IMR-90 (cell line): ENCODE data around the gene DPYSL5. TPM values are rescaled to one million over a fixed set of nuclear protein-coding genes. Genes with fewer than 3 reads are reported as not detected.

Experiments
- ATAC-seq: fragments of 200-7000 bp; cut with Tn5 transposase; 2 replicates; pipeline ENCODE4 v1.9.1; 2020; ENCODE audit warnings: low read depth, mild to moderate bottlenecking, moderate library complexity
- BruUV-seq: library from RNA; stranded (reverse); fragments of 400-500 nt; replicated peaks from 2 replicates; lab custom pipeline; 2021; lab: Mats Ljungman, UMichigan
- CTCF ChIA-PET: fragments of 300-600 bp; formaldehyde crosslinking; extraction: SDS; loops from one replicate; lab custom pipeline; 2021; ENCODE audit warnings: antibody characterized with exemption; lab: Yijun Ruan, JAX
- POLR2A ChIA-PET: fragments of 300-600 bp; sonication (Branson Sonifier 250); formaldehyde crosslinking; loops from one replicate; lab custom pipeline; 2022; ENCODE audit warnings: antibody characterized with exemption; ENCODE audit not compliant: unreplicated experiment; lab: Charles Lee
- DNase-seq: peaks from one replicate; pipeline ENCODE4 v3.0.0; 2013
- H2AFZ ChIP-seq: replicated peaks from 2 replicates; pipeline ENCODE3; 2013; ENCODE audit warnings: low read length, mild to moderate bottlenecking; ENCODE audit not compliant: poor library complexity
- H2AK5ac ChIP-seq: 2 replicates; pipeline ENCODE4 v1.6.1; 2013; ENCODE audit warnings: low read depth, low read length, inconsistent platforms
- H2AK9ac ChIP-seq: replicated peaks from 2 replicates; pipeline ENCODE3; 2013; ENCODE audit warnings: mild to moderate bottlenecking, low read depth, low read length, moderate library complexity; ENCODE audit not compliant: poor library complexity
- H2BK120ac ChIP-seq: 2 replicates; pipeline ENCODE4 v1.6.1; 2013; ENCODE audit warnings: low read depth, low read length, inconsistent platforms
- H2BK15ac ChIP-seq: 3 replicates; pipeline ENCODE4 v1.6.1; 2013; ENCODE audit warnings: low read depth, low read length, inconsistent platforms
- H2BK20ac ChIP-seq: 2 replicates; pipeline ENCODE4 v1.6.1; 2013; ENCODE audit warnings: low read depth, mild to moderate bottlenecking, inconsistent platforms, low read length, moderate library complexity
- H2BK5ac ChIP-seq: 2 replicates; pipeline ENCODE4 v1.6.1; 2013; ENCODE audit warnings: mild to moderate bottlenecking, low read depth, low read length, inconsistent platforms; ENCODE audit not compliant: poor library complexity, severe bottlenecking
- H3K14ac ChIP-seq: replicated peaks from 2 replicates; pipeline ENCODE4 v1.6.1; 2013; ENCODE audit warnings: low read depth, low read length, inconsistent platforms
- H3K18ac ChIP-seq: 2 replicates; pipeline ENCODE4 v1.6.1; 2013; ENCODE audit warnings: low read depth, low read length, control low read depth
- H3K23ac ChIP-seq: 2 replicates; pipeline ENCODE4 v1.6.1; 2013; ENCODE audit warnings: low read depth, low read length, inconsistent platforms
- H3K27ac ChIP-seq: 2 replicates; pipeline ENCODE4 v1.5.1; 2013; ENCODE audit warnings: mild to moderate bottlenecking, control low read depth, low read length; ENCODE audit not compliant: insufficient read depth
- H3K27me3 ChIP-seq: 2 replicates; pipeline ENCODE4 v1.6.1; 2013; ENCODE audit warnings: low read length; ENCODE audit not compliant: control insufficient read depth, insufficient read depth
- H3K36me3 ChIP-seq: 2 replicates; pipeline ENCODE4 v1.6.1; 2013; ENCODE audit warnings: low read length, mixed read lengths; ENCODE audit not compliant: control insufficient read depth, insufficient read depth
- H3K4ac ChIP-seq: 2 replicates; pipeline ENCODE4 v1.6.1; 2013; ENCODE audit warnings: low read depth, low read length, inconsistent platforms
- H3K4me1 ChIP-seq: 2 replicates; pipeline ENCODE4 v1.6.1; 2013; ENCODE audit warnings: low read length, mixed read lengths; ENCODE audit not compliant: control insufficient read depth, insufficient read depth
- H3K4me2 ChIP-seq: 2 replicates; pipeline ENCODE4 v1.6.1; 2013; ENCODE audit warnings: low read depth, mild to moderate bottlenecking, control low read depth, low read length, moderate library complexity
- H3K4me3 ChIP-seq: 2 replicates; pipeline ENCODE4 v1.5.1; 2013; ENCODE audit warnings: low read depth, mild to moderate bottlenecking, control low read depth, low read length, moderate library complexity; ENCODE audit not compliant: insufficient read depth
- H3K56ac ChIP-seq: 2 replicates; pipeline ENCODE4 v1.6.1; 2013; ENCODE audit warnings: low read length, inconsistent platforms; ENCODE audit not compliant: insufficient read depth; ENCODE audit errors: extremely low read depth
- H3K79me1 ChIP-seq, 2 experiments: 2 replicates each; pipeline ENCODE4 v1.6.1; 2013; ENCODE audit warnings: low read length in 2 of 2, inconsistent platforms in 1 of 2, low read depth in 1 of 2
- H3K9ac ChIP-seq: 2 replicates; pipeline ENCODE4 v1.6.1; 2013; ENCODE audit warnings: low read depth, low read length, control low read depth
- H3K9me1 ChIP-seq: 2 replicates; pipeline ENCODE4 v1.6.1; 2013; ENCODE audit warnings: low read length, inconsistent platforms; ENCODE audit not compliant: insufficient read depth
- H3K9me3 ChIP-seq: 2 replicates; pipeline ENCODE4 v1.6.1; 2013; ENCODE audit warnings: low read length; ENCODE audit not compliant: control insufficient read depth, insufficient read depth
- H4K20me1 ChIP-seq: 2 replicates; pipeline ENCODE4 v1.6.1; 2013; ENCODE audit warnings: low read length, inconsistent platforms; ENCODE audit not compliant: insufficient read depth
- H4K5ac ChIP-seq: 2 replicates; pipeline ENCODE4 v1.6.1; 2013; ENCODE audit warnings: mild to moderate bottlenecking, low read depth, low read length, control low read depth
- H4K8ac ChIP-seq, 2 experiments: 2 replicates each; pipeline ENCODE4 v1.6.1; 2013; ENCODE audit warnings: low read depth in 2 of 2, low read length in 2 of 2, control low read depth in 1 of 2, inconsistent platforms in 1 of 2
- H4K91ac ChIP-seq: 2 replicates; pipeline ENCODE4 v1.6.1; 2013; ENCODE audit warnings: low read depth, low read length, inconsistent platforms; ENCODE audit not compliant: insufficient read depth
- SMC3 ChIP-seq: fragments of 150-350 bp; IDR thresholded peaks from 2 replicates; pipeline ENCODE4 v1.6.1; 2016; ENCODE audit warnings: low read depth, mild to moderate bottlenecking, antibody characterized with exemption, low read length, moderate library complexity
- USF2 ChIP-seq: fragments of 150-350 bp; IDR thresholded peaks from 2 replicates; pipeline ENCODE4 v1.6.1; 2017; ENCODE audit warnings: mild to moderate bottlenecking, antibody characterized with exemption, low read length, low read depth
- WGBS, 2 experiments: methylation state at CpG; one replicate each; pipeline versions ENCODE4 v1.1.5 to v1.1.7; 2013; ENCODE audit warnings: missing lambda C conversion rate in 2 of 2; ENCODE audit not compliant: insufficient read length in 1 of 2; ENCODE audit errors: extremely low coverage in 2 of 2; 5-methylcytosine and 5-hydroxymethylcytosine counted together
- dilution Hi-C: fragments of 300-500 bp; cut with HindIII; formaldehyde crosslinking; loops from one replicate; pipeline ENCODE4 v1.14.3; 2018; ENCODE audit warnings: low sequenced_read_pairs; ENCODE audit not compliant: unreplicated experiment
- in situ Hi-C: fragments of 300-500 bp; cut with MboI; formaldehyde crosslinking; loops from 3 replicates; pipeline ENCODE4 v1.14.3; 2019; ENCODE audit warnings: low sequenced_read_pairs, inconsistent platforms, mixed read lengths
- intact Hi-C: fragments of 100-400 bp; cut with micrococcal nuclease; formaldehyde crosslinking; loops from 2 replicates; pipeline ENCODE4 v1.10.0; 2022
- polyA plus RNA-seq, 3 experiments: library from polyadenylated mRNA; depleted of rRNA; stranded (reverse); fragments of >200 nt; gene quantifications; 2 replicates each; pipeline ENCODE4 v1.2.3, GENCODE V29; 2012; ENCODE audit warnings: low replicate concordance in 1 of 3
- total RNA-seq: library from RNA; depleted of rRNA; stranded (reverse); fragments of >200 nt; gene quantifications from 2 replicates; pipeline ENCODE4 v1.2.3, GENCODE V29; 2012
- TF ChIP-seq, protein P1 (sequence below): conservative IDR thresholded peaks from 2 replicates; pipeline ENCODE4 v1.5.1; 2012; ENCODE audit warnings: mild to moderate bottlenecking, low read depth, low read length, improper control_type of control experiment

Gene DPYSL5
- total and polyA plus RNA-seq, 2 of the 4 experiments (the other 2 are of a cell fraction): not detected

DNA sequence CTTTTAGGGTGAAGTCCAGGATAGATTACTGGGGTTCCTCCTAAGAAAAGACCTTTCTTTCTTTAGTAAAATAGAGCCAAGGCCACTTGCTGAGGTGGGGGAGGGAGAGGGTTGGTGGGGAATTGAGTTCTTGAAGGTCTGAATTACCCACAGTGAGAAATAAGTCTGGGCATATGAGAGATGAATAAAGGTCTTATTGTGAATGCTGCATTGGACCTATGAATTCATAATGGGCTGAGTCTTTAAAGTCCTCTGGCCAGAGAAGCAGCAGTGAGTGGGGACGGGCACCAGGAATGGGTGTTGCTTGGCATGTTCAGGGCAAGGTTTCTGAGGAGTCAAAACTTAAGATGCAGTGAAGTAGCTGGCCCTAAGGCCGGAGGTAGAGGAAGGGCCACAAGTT is 133.0 kb downstream of the DPYSL5 start:
- H3K4me1 ChIP-seq: peaks cover 5% of the 10 kb centered on the region

More for the DNA sequence above, 133.0 kb downstream of the DPYSL5 start:
- CTCF ChIA-PET: no interaction called here
- Histone ChIP-seq H3K9ac (no peak overlapping the region), H3K27me3 (no peaks in the 10 kb centered on the region; the same call in 1 of the 2 replicates), H2BK5ac (no peak overlapping the region), H2BK20ac (no peak overlapping the region), H3K56ac (no peak overlapping the region), H3K23ac (no peak overlapping the region), H3K4ac (no peak overlapping the region), H2AFZ (no peak overlapping the region), H3K9me1 (peaks cover 7% of the 10 kb centered on the region; the same call in 1 of the 2 replicates), H2BK120ac (no peak overlapping the region), H4K8ac (no peak overlapping the region), H3K14ac (no peak overlapping the region), H3K18ac (no peak overlapping the region), H4K20me1 (peaks cover 7% of the 10 kb centered on the region; the same call in 1 of the 2 replicates), H3K36me3 (no peaks in the 10 kb centered on the region), H3K27ac (no peak overlapping the region), H3K9me3 (no peaks in the 10 kb centered on the region), H2AK5ac (no peak overlapping the region), H4K5ac (no peak overlapping the region), H2BK15ac (no peak overlapping the region), H2AK9ac (no peak overlapping the region), H3K4me2 (no peak overlapping the region), H3K79me1 (peaks cover 4 to 14% of the 10 kb centered on the region in 2 experiments; a peak in 1 of 4 replicates), H3K4me3 (no peak overlapping the region), H4K91ac (no peak overlapping the region)
- POLR2A ChIA-PET: no interaction called here
- TF ChIP-seq USF2 (no peak), SMC3 (no peak)
- TF ChIP-seq, protein P1, sequence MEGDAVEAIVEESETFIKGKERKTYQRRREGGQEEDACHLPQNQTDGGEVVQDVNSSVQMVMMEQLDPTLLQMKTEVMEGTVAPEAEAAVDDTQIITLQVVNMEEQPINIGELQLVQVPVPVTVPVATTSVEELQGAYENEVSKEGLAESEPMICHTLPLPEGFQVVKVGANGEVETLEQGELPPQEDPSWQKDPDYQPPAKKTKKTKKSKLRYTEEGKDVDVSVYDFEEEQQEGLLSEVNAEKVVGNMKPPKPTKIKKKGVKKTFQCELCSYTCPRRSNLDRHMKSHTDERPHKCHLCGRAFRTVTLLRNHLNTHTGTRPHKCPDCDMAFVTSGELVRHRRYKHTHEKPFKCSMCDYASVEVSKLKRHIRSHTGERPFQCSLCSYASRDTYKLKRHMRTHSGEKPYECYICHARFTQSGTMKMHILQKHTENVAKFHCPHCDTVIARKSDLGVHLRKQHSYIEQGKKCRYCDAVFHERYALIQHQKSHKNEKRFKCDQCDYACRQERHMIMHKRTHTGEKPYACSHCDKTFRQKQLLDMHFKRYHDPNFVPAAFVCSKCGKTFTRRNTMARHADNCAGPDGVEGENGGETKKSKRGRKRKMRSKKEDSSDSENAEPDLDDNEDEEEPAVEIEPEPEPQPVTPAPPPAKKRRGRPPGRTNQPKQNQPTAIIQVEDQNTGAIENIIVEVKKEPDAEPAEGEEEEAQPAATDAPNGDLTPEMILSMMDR: no peak
- in situ Hi-C loops (no loop called here), intact Hi-C loops (no loop called here), dilution Hi-C loops (no loop called here)
- DNase-seq (no peak), ATAC-seq (no peak)
- no TSS peak for BruUV-seq
- WGBS, 2 experiments: 94% methylated on average over 2 of the region's 2 CpGs; no CpG with 5 or more reads in 1 of the 2 experiments
